ENCODE data around the gene RAB13. TPM values are rescaled to one million over a fixed set of nuclear protein-coding genes. Genes with fewer than 3 reads are reported as not detected.

RAB13 gene
- total and polyA plus RNA-seq, 2 of the 13 experiments (the other 11 are each of a cell fraction or from before 2014, with no cell fraction given) = 15.9 to 24.7 TPM

DNA sequence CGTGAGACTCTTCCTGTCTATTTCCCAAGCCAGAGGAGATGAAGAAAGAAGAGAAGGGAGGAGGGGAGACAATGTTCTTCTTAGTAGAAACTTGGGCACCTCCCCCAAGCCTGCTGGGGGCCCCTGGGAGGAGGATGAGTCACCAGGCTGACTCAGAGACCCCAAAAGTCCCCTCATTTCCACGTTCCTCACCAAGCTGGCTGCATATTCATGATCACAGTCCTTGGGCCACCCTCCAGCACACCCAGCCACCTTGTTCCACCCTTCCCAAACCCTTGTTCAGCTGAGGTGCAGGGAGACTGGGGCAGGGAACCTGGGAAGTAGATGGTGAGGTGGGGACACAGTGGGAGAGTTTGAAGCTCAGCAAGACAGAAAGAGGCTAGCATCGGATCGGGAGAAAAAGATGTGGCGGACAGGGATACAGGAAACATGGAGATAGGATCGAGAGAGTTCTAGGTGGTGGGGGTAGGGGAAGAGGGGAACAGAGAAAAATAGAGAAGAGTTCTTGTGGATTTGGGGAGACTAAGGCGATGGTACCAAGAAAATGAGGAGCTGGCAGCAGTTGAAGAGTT lies 712 bp downstream of the RAB13 start:
- no peak for ATAC-seq
- TSS peak; percentile 35 for BruUV-seq (replicated peaks)
- CTCF ChIA-PET (ENCODE audit: low intra/inter-chr PET ratio, low total read pairs) = interaction anchor here (1.8 to 2.9 kb wide), 2 partner anchors 164 to 188 kb away, joined by 21 to 35 read pairs; no protein-coding TSS in a partner anchor
- in situ Hi-C loops (cut with HindIII; ENCODE audit: extremely low pct_ligation_motif_present, low pct_unique_long_range_greater_than_20kb) = loop anchor here (5.0 to 10.0 kb wide), 2 partner anchors 188 to 301 kb away; no protein-coding TSS in a partner anchor
- intact Hi-C loops (cut with micrococcal nuclease; ENCODE audit: unreplicated experiment) = loop anchor here (5.0 kb wide), 1 partner anchor 308 kb away; the partner anchor contains the start of gene NPR1
- Histone ChIP-seq H3K36me3 (replicated peaks in 1 of 2; ENCODE audit: control insufficient read depth in 1 of 2, insufficient read depth in 2 of 2, low read length in 2 of 2) (no peaks in the 10 kb centered on the region; a peak in 1 of 5 replicates), H4K20me1 (ENCODE audit: insufficient read depth, low read length) (no peaks in the 10 kb centered on the region), H3K27ac (ENCODE audit: extremely low read length, insufficient read depth, low read length) (peak overlapping the region; percentile 46), H3K79me2 (ENCODE audit: insufficient read depth, low read length) (peaks cover 7% of the 10 kb centered on the region), H3K9ac (ENCODE audit: insufficient read depth, low read depth, low read length) (peak overlapping the region; percentile 83), H3K4me1 (ENCODE audit: insufficient read depth, low read length) (peaks cover 19% of the 10 kb centered on the region), H3K9me3 (ENCODE audit: low read length) (no peaks in the 10 kb centered on the region), H3K4me3 (replicated peaks in 1 of 3; ENCODE audit: insufficient read depth in 1 of 3, low read depth in 2 of 3, low read length in 3 of 3) (peak overlapping the region; percentile 79 to 93 (median 89)), H2AFZ (ENCODE audit: low read length) (peak overlapping the region; percentile 56), H3K27me3 (ENCODE audit: control insufficient read depth in 1 of 2, insufficient read depth in 2 of 2, low read length in 2 of 2) (no peaks in the 10 kb centered on the region; a peak in 1 of 5 replicates), H3K4me2 (ENCODE audit: low read depth, low read length) (peak overlapping the region; percentile 97)
- FAIRE-seq = no peak
- TF ChIP-seq, protein P1, sequence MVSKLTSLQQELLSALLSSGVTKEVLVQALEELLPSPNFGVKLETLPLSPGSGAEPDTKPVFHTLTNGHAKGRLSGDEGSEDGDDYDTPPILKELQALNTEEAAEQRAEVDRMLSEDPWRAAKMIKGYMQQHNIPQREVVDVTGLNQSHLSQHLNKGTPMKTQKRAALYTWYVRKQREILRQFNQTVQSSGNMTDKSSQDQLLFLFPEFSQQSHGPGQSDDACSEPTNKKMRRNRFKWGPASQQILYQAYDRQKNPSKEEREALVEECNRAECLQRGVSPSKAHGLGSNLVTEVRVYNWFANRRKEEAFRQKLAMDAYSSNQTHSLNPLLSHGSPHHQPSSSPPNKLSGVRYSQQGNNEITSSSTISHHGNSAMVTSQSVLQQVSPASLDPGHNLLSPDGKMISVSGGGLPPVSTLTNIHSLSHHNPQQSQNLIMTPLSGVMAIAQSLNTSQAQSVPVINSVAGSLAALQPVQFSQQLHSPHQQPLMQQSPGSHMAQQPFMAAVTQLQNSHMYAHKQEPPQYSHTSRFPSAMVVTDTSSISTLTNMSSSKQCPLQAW (CRISPR knock-in tag; IDR thresholded peaks at IDR 0.05) = peak; percentile 27; the same call in 1 of the 2 replicates
- TF ChIP-seq FOSL2 (CRISPR knock-in tag; IDR thresholded peaks at IDR 0.05) = peak; percentile 68
- no peak for TF ChIP-seq FOXO1 (CRISPR knock-in tag; IDR thresholded peaks at IDR 0.05)
- TF ChIP-seq NCOR1 (IDR thresholded peaks at IDR 0.05; ENCODE audit: borderline replicate concordance, low read length) = no peak
- TF ChIP-seq, protein P2, sequence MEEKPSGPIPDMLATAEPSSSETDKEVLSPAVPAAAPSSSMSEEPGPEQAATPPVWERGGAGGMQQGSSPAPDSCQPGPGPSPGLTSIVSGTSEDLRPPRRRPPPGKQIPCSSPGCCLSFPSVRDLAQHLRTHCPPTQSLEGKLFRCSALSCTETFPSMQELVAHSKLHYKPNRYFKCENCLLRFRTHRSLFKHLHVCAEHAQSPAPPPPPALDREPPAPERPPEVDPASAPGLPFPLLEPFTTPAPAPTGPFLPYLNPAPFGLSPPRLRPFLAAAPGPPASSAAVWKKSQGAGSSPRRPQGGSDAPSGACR (CRISPR knock-in tag; IDR thresholded peaks at IDR 0.05) = 0 out of 2 replicates have a peak, but pooled peaks have one; percentile 33
- TF ChIP-seq, protein P3, sequence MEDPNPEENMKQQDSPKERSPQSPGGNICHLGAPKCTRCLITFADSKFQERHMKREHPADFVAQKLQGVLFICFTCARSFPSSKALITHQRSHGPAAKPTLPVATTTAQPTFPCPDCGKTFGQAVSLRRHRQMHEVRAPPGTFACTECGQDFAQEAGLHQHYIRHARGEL (CRISPR knock-in tag; IDR thresholded peaks at IDR 0.05) = no peak
- TF ChIP-seq, protein P4, sequence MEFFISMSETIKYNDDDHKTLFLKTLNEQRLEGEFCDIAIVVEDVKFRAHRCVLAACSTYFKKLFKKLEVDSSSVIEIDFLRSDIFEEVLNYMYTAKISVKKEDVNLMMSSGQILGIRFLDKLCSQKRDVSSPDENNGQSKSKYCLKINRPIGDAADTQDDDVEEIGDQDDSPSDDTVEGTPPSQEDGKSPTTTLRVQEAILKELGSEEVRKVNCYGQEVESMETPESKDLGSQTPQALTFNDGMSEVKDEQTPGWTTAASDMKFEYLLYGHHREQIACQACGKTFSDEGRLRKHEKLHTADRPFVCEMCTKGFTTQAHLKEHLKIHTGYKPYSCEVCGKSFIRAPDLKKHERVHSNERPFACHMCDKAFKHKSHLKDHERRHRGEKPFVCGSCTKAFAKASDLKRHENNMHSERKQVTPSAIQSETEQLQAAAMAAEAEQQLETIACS (CRISPR knock-in tag; IDR thresholded peaks at IDR 0.05) = no peak
- TF ChIP-seq, protein P5, sequence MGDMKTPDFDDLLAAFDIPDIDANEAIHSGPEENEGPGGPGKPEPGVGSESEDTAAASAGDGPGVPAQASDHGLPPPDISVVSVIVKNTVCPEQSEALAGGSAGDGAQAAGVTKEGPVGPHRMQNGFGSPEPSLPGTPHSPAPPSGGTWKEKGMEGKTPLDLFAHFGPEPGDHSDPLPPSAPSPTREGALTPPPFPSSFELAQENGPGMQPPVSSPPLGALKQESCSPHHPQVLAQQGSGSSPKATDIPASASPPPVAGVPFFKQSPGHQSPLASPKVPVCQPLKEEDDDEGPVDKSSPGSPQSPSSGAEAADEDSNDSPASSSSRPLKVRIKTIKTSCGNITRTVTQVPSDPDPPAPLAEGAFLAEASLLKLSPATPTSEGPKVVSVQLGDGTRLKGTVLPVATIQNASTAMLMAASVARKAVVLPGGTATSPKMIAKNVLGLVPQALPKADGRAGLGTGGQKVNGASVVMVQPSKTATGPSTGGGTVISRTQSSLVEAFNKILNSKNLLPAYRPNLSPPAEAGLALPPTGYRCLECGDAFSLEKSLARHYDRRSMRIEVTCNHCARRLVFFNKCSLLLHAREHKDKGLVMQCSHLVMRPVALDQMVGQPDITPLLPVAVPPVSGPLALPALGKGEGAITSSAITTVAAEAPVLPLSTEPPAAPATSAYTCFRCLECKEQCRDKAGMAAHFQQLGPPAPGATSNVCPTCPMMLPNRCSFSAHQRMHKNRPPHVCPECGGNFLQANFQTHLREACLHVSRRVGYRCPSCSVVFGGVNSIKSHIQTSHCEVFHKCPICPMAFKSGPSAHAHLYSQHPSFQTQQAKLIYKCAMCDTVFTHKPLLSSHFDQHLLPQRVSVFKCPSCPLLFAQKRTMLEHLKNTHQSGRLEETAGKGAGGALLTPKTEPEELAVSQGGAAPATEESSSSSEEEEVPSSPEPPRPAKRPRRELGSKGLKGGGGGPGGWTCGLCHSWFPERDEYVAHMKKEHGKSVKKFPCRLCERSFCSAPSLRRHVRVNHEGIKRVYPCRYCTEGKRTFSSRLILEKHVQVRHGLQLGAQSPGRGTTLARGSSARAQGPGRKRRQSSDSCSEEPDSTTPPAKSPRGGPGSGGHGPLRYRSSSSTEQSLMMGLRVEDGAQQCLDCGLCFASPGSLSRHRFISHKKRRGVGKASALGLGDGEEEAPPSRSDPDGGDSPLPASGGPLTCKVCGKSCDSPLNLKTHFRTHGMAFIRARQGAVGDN (CRISPR knock-in tag; IDR thresholded peaks at IDR 0.05) = 0 out of 2 replicates have a peak, but pooled peaks have one; percentile 4
- peak; percentile 71; the same call in 1 of the 2 replicates for TF ChIP-seq ZNF619 (CRISPR knock-in tag; IDR thresholded peaks at IDR 0.05)
- TF ChIP-seq ZBTB38 (CRISPR knock-in tag; IDR thresholded peaks at IDR 0.05) = 0 out of 2 replicates have a peak, but pooled peaks have one; percentile 37
- WGBS (ENCODE audit: low lambda C conversion rate) = 12% methylated on average over 7 of the region's 7 CpGs
- no peak for DNase-seq (ENCODE audit: low spot score)
- POLR2A ChIA-PET = interaction anchor here (0.8 to 7.5 kb wide), 10 partner anchors 8 to 258 kb away, joined by 3 to 92 read pairs (median 7); partner anchors contain the start of genes CREB3L4, CRTC2, DENND4B and INTS3
